ENCODE measurements around the gene ITGB1.

- TF ChIP-seq CTCF (IDR thresholded peaks at IDR 0.05; ENCODE audit: low read length) (no peak), EZH2 (IDR thresholded peaks at IDR 0.05; ENCODE audit: borderline replicate concordance, low read length) (no peak)
Measured at GRCh38 chr10:32995751-32996150, 37.7 kb upstream of the ITGB1 start.

Data from OCI-LY1 (cell line).